Activated T-cell treated with anti-CD3 and anti-CD28 coated beads, Interleukin-2, amount 50 U/mL, for 72 hours (primary cell): Measurements from ENCODE around the gene PLA2G2C. TPM values are rescaled to one million over a fixed set of nuclear protein-coding genes. Genes with fewer than 3 reads are reported as not detected.

Source experiments
- ATAC-seq, 2 donors: fragments of 150-1000 bp; cut with Tn5 transposase; replicated peaks in 1 of 2; 2 replicates each; pipeline ENCODE4 v1.10.0; 2021; ENCODE audit warnings: moderate library complexity in 2 of 2, mild to moderate bottlenecking in 1 of 2
- DNase-seq, 2 donors: peaks; one replicate each; pipeline ENCODE4 v3.0.0; 2021 to 2022; ENCODE audit warnings: mixed read lengths in 1 of 2
- H3K27ac Mint-ChIP-seq: one replicate; pipeline ENCODE4 v1.8.0; 2022; ENCODE audit warnings: mild to moderate bottlenecking, moderate library complexity, mixed read lengths
- H3K27me3 Mint-ChIP-seq: one replicate; pipeline ENCODE4 v1.8.0; 2022; ENCODE audit warnings: low read depth, mixed read lengths
- H3K36me3 Mint-ChIP-seq, 2 donors: one replicate each; pipeline ENCODE4 v1.8.0; 2022; ENCODE audit warnings: mixed read lengths in 2 of 2, mild to moderate bottlenecking in 1 of 2; ENCODE audit not compliant: insufficient read depth in 2 of 2
- H3K4me1 Mint-ChIP-seq: one replicate; pipeline ENCODE4 v1.8.0; 2022; ENCODE audit warnings: low read depth, mixed read lengths
- H3K4me3 Mint-ChIP-seq, 2 donors: one replicate each; pipeline ENCODE4 v1.8.0; 2022; ENCODE audit warnings: mild to moderate bottlenecking in 2 of 2, mixed read lengths in 2 of 2, moderate library complexity in 2 of 2
- H3K9me3 Mint-ChIP-seq, 2 donors: one replicate each; pipeline ENCODE4 v1.8.0; 2022; ENCODE audit warnings: mixed read lengths in 2 of 2
- total RNA-seq, 2 donors: library from RNA; stranded (reverse); gene quantifications; one replicate each; pipeline ENCODE4 v1.2.3, GENCODE V29; 2022

PLA2G2C gene
- total RNA-seq, 2 donors from 2014 or later, result 3.1 to 3.3 TPM

DNA sequence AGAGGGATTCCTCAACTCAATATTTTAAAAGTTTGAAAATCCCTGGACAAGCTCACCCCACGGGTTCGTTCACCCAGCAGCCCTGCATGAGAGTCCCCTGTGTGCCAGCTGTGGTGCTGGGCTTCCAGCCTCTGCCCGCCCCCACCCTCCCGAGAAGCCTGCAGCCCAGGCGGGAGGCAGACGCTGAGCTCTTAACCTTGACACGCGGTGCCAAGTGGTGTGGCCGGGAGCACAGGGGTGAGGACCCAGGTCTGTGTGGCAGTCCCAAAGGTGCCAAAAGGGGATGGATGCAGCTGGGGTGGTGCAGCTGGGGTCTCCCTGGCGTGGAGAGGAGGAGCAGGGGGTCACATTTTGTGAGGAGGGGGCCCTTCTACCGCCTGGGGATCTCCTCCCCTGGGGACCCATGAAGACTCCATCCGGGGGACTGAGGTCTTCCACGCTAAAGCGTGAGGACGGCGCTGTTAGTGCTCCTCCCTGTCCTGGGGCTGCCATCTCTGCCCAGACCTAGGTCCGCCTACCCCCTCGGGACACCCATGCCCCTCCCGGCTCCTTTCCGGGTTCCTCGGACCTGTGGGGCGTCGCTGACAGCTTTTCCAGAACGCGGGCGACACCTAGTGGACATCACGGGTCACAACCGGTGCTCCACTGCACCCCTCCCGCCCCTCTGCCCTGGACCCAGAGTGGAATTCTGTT, 34.3 kb downstream of the PLA2G2C start:
- H3K4me3 Mint-ChIP-seq, result peak overlapping the region; percentile 72 to 81
- H3K9me3 Mint-ChIP-seq, result no peaks in the 10 kb centered on the region
- H3K36me3 Mint-ChIP-seq, result no peaks in the 10 kb centered on the region
- H3K27me3 Mint-ChIP-seq, result peaks cover 4% of the 10 kb centered on the region
- peak; percentile 91 to 93 for ATAC-seq
- H3K4me1 Mint-ChIP-seq, result peaks cover 19% of the 10 kb centered on the region
- H3K27ac Mint-ChIP-seq, result no peak overlapping the region
- DNase-seq, result peak; percentile 82 to 83

DNA sequence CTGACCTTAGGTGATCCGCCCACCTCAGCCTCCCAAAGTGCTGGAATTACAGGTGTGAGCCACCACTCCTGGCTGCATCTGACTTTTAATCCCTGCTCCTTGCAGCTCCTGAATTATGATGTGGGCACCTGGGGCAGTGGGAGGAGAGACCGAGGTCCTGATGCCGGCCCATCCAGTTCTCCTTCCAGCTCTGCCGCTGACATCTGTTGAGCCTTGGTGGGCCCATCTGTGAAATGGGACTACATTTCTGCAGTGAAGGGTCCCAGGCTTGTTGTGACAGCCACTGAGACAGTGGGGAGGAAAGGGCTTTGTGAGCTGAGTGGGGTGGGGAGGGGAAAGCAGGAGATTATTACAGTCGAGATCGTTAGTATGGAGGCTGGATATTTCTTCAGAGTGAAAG, 35.3 kb downstream of the PLA2G2C start:
- no peaks in the 10 kb centered on the region for H3K36me3 Mint-ChIP-seq

DNA sequence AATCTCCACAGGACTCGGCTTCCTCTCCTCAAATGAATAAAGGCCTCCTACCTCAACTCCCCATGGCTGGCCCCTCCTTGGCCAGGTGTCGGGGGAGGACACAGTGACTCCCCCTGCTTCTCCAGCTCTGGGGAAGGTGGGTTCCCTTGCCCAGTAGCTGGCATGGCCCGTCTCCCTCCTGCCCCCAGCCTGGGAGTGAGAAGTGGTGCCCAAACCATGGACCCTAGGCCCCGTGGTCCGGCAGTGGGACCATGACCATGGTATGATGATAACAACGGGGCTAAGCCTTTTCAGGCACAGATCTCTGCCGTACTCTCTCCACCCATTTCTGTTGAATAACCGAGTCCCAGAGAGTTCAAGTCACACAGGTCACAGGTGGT, 36.0 kb downstream of the PLA2G2C start:
- Mint-ChIP-seq H3K36me3 (no peaks in the 10 kb centered on the region), H3K4me3 (no peak overlapping the region), H3K9me3 (no peaks in the 10 kb centered on the region), H3K27ac (no peak overlapping the region), H3K27me3 (peaks cover 4% of the 10 kb centered on the region), H3K4me1 (peaks cover 19% of the 10 kb centered on the region)
- no peak for ATAC-seq
- no peak for DNase-seq

More for the DNA sequence above, 35.3 kb downstream of the PLA2G2C start:
- Mint-ChIP-seq H3K9me3 (no peaks in the 10 kb centered on the region), H3K4me3 (no peak overlapping the region), H3K27me3 (peaks cover 4% of the 10 kb centered on the region), H3K4me1 (peaks cover 19% of the 10 kb centered on the region), H3K27ac (no peak overlapping the region)
- no peak for DNase-seq
- ATAC-seq, result no peak

DNA sequence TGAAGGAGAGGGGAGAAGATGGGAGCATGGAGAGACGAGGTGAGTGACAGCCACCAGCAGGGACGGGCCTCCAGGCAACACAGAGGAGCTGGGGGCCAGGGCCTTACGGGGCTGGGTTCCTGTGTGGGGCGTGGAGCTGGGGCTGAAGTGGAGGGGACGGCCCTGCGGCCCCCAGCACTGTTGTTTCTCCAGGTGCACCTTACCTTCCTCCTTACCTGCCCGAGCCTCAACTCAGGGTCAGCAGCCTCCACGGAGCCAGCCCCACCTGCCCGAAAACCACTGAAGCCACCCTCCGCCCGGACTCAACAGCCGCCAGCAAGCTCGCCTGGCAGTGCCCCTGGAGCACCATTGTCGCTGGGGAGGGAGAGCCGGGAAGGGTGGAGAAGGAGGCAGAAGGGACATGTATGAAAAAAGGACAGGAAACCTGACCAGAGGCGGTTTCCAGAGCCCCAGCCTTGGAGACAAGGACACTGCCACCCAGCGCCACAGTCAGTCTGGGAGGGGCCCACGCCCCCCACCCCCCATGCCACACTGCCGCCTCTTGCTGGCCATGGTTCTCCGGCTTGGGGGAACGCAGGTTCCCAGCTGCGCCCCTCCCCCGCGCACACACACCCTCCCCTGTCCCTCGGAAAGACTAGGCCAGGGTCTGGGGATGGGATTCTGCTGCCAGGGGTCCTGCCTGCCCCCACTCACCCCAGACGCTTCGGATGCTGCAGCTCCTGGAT, 36.6 kb downstream of the PLA2G2C start:
- no peak overlapping the region for H3K4me3 Mint-ChIP-seq
- ATAC-seq (no peak), DNase-seq (no peak)
- no peaks in the 10 kb centered on the region for H3K36me3 Mint-ChIP-seq
- peaks cover 4% of the 10 kb centered on the region for H3K27me3 Mint-ChIP-seq
- no peak overlapping the region for H3K27ac Mint-ChIP-seq
- no peaks in the 10 kb centered on the region for H3K9me3 Mint-ChIP-seq
- peaks cover 17% of the 10 kb centered on the region for H3K4me1 Mint-ChIP-seq

DNA sequence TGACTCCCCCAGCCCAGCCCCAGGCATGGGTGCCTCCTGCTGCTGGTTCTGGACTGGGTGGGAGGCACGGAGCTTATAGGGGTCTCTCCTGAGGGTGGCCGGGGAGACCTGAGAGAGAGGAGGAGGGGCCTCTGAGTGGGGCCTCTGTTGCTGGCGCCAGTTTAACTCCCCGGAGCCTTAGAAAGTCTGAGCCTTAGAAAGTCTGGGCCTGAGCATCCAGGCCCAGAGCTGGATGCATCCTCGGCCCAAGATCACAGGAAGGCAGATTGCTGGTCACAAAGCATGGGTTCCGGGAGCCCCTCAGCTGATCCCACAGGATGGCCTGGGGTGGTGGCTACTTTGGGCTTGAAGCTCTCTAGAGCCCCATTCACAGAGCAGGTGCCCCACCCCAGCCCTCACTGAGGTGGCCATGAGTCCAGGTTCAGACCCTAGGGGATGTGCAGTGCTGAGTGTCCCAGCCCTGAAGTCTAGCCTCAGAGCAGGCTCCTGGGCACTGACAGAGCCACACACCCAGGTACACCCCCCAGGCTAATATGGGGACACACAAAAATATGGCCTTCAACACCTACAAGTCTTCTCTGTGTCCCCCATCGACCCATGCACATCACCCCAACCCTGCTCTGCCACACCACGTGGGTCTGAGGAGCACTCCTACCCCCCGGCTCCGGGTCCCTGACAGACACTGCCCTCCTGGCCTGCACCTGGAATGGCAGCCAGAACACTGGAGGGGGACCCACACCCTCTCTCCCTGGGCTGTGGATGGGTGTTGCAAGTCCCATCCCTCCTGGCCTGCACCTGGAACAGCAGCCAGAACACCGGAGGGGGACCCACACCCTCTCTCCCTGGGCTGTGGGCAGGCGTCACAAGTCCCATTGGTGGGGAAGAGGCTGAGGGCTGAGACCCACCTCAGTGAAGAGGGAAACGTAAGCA, 37.5 kb downstream of the PLA2G2C start:
- Mint-ChIP-seq H3K27me3 (peaks cover 4% of the 10 kb centered on the region), H3K9me3 (no peaks in the 10 kb centered on the region), H3K27ac (no peak overlapping the region), H3K4me3 (no peak overlapping the region), H3K4me1 (peaks cover 9% of the 10 kb centered on the region), H3K36me3 (no peaks in the 10 kb centered on the region)
- DNase-seq (no peak), ATAC-seq (no peak)

DNA sequence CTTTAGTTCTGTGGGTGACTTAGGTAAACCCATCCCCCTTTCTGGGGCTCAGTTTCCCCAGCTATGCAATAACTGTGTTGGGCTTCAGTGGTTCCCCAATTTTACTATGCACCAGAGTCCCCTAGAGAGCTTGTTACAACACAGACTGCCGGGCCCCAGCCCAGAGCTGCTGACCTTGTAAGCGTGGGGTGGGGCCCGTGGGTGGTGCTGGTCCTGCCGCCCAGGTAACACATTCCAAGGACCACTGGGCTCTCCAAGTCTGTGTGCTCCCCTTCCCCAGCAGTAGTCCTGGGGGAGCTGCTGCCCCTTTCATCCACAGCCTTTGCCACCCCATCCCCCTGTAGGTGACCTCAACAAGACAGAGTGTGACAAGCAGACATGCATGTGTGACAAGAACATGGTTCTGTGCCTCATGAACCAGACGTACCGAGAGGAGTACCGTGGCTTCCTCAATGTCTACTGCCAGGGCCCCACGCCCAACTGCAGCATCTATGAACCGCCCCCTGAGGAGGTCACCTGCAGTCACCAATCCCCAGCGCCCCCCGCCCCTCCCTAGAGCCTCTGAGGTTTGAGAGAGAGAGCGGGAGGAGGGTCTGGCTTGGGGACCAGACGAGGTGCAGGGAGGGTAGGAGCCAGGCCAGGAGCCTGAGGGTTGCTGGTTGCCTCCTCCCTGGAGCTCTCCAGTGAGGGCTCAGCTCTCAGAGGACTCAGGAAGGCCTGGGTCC, 38.3 kb downstream of the PLA2G2C start:
- ATAC-seq, result no peak
- Mint-ChIP-seq H3K4me3 (no peak overlapping the region), H3K9me3 (no peaks in the 10 kb centered on the region), H3K27me3 (peaks cover 4% of the 10 kb centered on the region), H3K4me1 (peaks cover 9% of the 10 kb centered on the region), H3K27ac (no peak overlapping the region), H3K36me3 (no peaks in the 10 kb centered on the region)
- DNase-seq, result no peak

DNA sequence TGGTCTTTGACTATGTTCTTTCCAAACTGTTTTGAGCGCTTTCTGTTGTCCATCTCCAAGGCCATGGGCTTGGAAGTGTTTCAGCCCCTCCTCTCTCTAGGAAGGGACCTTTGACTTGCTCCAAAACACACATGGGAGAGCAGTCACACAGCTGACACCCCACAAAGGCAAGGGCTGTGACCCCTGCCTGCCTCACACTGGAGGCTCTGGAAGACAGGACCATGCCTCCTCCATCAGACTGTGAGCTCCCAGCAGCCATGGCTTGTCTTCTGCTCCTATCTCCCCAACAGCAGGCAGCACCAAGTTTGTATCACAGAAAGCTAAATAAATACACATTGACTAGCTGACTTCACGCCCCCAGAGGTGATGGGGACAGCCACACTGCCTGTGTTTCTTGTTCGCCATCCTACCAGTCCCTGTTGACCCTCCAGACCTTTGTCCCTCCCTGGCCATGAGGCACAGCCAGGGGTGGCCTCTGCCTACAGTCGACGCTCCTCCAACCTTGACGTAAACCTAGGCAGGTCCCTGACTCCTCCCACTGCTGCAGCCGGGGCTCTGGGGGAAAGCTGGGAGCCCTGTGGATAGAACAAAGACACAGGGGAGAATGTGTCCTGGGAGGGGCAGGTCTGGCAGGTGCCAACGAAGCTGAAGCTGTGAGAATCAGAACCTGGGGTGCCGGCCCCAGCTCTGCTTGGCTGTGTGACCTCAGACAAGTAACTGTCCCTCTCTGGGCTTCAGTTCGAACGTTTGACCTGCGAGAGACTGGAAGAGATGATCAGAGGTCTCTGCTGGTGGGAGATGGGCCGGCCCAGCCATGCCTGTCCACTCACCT, 42.4 kb downstream of the PLA2G2C start:
- Mint-ChIP-seq H3K36me3 (no peaks in the 10 kb centered on the region), H3K9me3 (no peaks in the 10 kb centered on the region), H3K4me1 (no peaks in the 10 kb centered on the region), H3K27ac (no peak overlapping the region), H3K27me3 (peaks cover 8% of the 10 kb centered on the region), H3K4me3 (no peak overlapping the region)
- DNase-seq (no peak), ATAC-seq (no peak)

DNA sequence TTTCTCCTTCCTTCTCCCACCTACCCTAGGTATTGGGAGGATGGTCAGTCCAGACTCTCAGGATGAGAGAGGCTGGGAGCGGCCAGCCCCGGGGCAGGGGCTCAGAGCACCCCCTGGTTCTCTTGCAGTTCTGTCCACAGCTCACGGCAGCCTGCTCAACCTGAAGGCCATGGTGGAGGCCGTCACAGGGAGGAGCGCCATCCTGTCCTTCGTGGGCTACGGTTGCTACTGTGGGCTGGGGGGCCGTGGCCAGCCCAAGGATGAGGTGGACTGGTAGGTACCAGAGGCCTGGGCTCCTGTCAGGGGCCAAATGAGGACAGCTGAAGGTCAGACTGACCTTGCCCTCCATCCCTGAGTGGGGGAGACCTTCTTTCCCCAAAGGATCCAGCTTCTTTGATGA, 43.0 kb downstream of the PLA2G2C start:
- H3K4me3 Mint-ChIP-seq, result no peak overlapping the region
- peaks cover 14% of the 10 kb centered on the region for H3K27me3 Mint-ChIP-seq
- H3K36me3 Mint-ChIP-seq, result no peaks in the 10 kb centered on the region
- H3K9me3 Mint-ChIP-seq, result no peaks in the 10 kb centered on the region
- DNase-seq (no peak), ATAC-seq (no peak)
- H3K4me1 Mint-ChIP-seq, result no peaks in the 10 kb centered on the region
- no peak overlapping the region for H3K27ac Mint-ChIP-seq

DNA sequence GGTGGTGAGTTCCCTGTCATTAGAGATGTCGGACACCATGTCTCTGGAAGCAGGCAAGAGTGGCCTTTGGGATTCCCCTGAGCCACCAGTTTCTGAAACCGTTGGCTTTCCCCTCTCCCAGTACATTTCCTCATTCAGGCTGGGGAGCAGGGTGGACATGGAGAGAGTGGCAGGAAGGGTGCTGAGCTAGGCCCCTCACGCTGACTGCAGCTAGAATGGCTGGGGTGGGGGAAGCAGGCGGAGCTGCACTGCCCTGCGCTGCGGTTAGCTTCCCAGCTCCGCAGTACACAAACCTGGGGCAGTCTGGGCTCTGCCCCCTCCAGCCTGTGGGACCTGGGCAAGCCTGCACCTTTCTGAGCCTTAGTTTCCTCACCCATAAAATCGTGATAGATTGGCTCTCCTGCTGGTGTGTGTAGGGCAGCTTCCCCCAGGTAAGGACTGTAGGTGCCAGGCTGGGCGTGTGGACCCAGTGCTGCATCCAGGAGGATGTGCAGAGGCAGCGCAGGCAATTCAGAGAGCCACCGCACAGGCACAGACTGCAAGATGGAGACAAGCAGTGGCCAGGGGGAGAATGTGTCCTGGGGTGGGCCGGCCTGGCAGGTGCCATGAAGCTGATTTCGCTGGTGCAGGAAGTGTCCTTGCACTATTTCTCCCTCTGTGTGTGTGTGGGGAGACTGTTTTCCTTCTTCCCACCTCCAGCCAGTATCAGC, 44.2 kb downstream of the PLA2G2C start:
- Mint-ChIP-seq H3K4me1 (no peaks in the 10 kb centered on the region), H3K27ac (no peak overlapping the region), H3K4me3 (no peak overlapping the region), H3K9me3 (no peaks in the 10 kb centered on the region), H3K36me3 (no peaks in the 10 kb centered on the region), H3K27me3 (peaks cover 19% of the 10 kb centered on the region)
- DNase-seq (no peak), ATAC-seq (no peak)

DNA sequence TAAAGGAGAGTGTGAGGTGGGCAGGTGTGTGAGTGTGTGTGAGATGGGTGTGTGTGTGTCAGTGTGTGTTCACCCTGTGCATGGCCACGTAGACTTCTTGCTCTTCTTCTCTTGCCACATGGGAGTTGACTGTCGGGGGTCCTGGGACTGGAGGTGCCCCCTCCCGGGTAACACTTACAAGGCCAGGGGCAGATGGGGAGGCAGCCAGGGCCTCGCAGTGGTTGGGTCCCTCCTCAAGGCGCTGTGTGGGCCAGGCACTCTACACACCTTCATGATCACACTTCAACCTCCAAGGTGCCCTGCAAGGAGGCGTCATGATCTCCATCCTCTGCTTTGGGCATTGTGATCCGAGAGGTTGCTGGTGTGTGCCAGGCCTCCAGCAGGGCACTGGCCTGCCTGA, 44.9 kb downstream of the PLA2G2C start:
- H3K27me3 Mint-ChIP-seq, result peaks cover 19% of the 10 kb centered on the region
- ATAC-seq, result no peak
- H3K9me3 Mint-ChIP-seq, result no peaks in the 10 kb centered on the region
- H3K27ac Mint-ChIP-seq, result no peak overlapping the region
- H3K36me3 Mint-ChIP-seq, result no peaks in the 10 kb centered on the region
- H3K4me3 Mint-ChIP-seq, result no peak overlapping the region
- no peaks in the 10 kb centered on the region for H3K4me1 Mint-ChIP-seq
- no peak for DNase-seq

DNA sequence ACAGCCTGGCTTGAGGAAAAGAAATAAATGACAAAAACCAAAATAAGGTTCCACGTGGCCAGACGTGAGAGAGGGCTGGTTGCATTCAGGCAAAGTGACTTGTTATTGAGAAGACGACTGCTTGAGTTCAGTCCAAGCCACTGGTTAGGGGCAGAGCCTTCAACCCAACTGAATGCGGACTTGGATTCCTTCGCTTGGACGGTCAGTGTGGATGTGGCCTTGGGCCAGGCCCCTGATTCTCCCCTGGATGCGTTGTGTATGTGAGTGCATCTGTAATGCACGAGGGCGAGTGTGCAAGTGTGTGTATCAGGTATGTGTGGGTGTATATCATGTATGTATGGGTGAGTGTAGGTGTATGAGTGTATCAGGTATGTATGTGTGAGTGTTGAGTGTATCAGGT, 45.3 kb downstream of the PLA2G2C start:
- H3K4me1 Mint-ChIP-seq, result no peaks in the 10 kb centered on the region
- H3K36me3 Mint-ChIP-seq, result no peaks in the 10 kb centered on the region
- no peak for ATAC-seq
- no peaks in the 10 kb centered on the region for H3K9me3 Mint-ChIP-seq
- DNase-seq, result no peak
- no peak overlapping the region for H3K4me3 Mint-ChIP-seq
- H3K27me3 Mint-ChIP-seq, result peaks cover 19% of the 10 kb centered on the region
- H3K27ac Mint-ChIP-seq, result no peak overlapping the region
